Head of caudate nucleus (tissue), 42 donors: ENCODE measurements around the gene FAM229B.

ENCODE experiments used
- DNase-seq, 42 donors: peaks; one replicate each; pipeline versions ENCODE4 v3.0.0 to v3.0.0-alpha.2; 2020 to 2021; ENCODE audit warnings: mixed read lengths in 7 of 42
- intact Hi-C: fragments of 100-400 bp; cut with DNase I; formaldehyde crosslinking; loops from one replicate; pipeline ENCODE4 v1.15.0; 2022

FAM229B gene

GRCh38 chr6:112122756-112123155 lies 35.4 kb downstream of the FAM229B start:
- intact Hi-C loops: no loop called here
- no peak for DNase-seq

- DNase-seq: no peak
- intact Hi-C loops: no loop called here
These were observed 36.6 kb downstream of the FAM229B start for GRCh38 chr6:112123982-112124381.

GRCh38 chr6:112128208-112128607 lies 40.8 kb downstream of the FAM229B start:
- intact Hi-C loops: no loop called here
- no peak for DNase-seq

- intact Hi-C loops: no loop called here
- DNase-seq: no peak
These were observed 43.5 kb downstream of the FAM229B start for GRCh38 chr6:112130878-112131277.

- no peak for DNase-seq
- intact Hi-C loops: no loop called here
These were observed 51.7 kb downstream of the FAM229B start for GRCh38 chr6:112139052-112139451.

- no peak for DNase-seq
- intact Hi-C loops: no loop called here
These were observed 54.3 kb downstream of the FAM229B start for GRCh38 chr6:112141707-112142106.

- intact Hi-C loops: no loop called here
These were observed 56.9 kb downstream of the FAM229B start for GRCh38 chr6:112144145-112144926.

GRCh38 chr6:112145080-112145573 lies 57.7 kb downstream of the FAM229B start:
- intact Hi-C loops: no loop called here
- no peak for DNase-seq

More at GRCh38 chr6:112144145-112144926, 56.9 kb downstream of the FAM229B start:
- no peak for DNase-seq

GRCh38 chr6:112148103-112148502 lies 60.7 kb downstream of the FAM229B start:
- intact Hi-C loops: no loop called here

GRCh38 chr6:112149236-112149635 lies 61.8 kb downstream of the FAM229B start:
- intact Hi-C loops: no loop called here
- DNase-seq: no peak

More at GRCh38 chr6:112148103-112148502, 60.7 kb downstream of the FAM229B start:
- no peak for DNase-seq

- DNase-seq: no peak
- intact Hi-C loops: no loop called here
These were observed 62.4 kb downstream of the FAM229B start for GRCh38 chr6:112149719-112150263.

GRCh38 chr6:112150363-112150762 lies 63.0 kb downstream of the FAM229B start:
- DNase-seq: no peak
- intact Hi-C loops: no loop called here
